Measurements from ENCODE around the gene MED12L. TPM values are rescaled to one million over a fixed set of nuclear protein-coding genes. Genes with fewer than 3 reads are reported as not detected.

The MED12L gene
- total and polyA plus RNA-seq, 9 of the 15 experiments (the other 6 are each of a cell fraction or from before 2014, with no cell fraction given), result not detected

GRCh38 chr3:151199554-151200438 is 114.3 kb downstream of the MED12L start:
- Histone ChIP-seq H3K27ac (ENCODE audit: extremely low read depth, low read depth, low read length) (no peak overlapping the region), H3K9me1 (ENCODE audit: control insufficient read depth, insufficient read depth, low read length) (no peaks in the 10 kb centered on the region), H3K36me3 (ENCODE audit: control insufficient read depth, insufficient read depth, low read length) (no peaks in the 10 kb centered on the region), H3K9ac (ENCODE audit: insufficient read depth in 1 of 2, low read depth in 2 of 2, low read length in 2 of 2) (no peak overlapping the region), H3K27me3 (ENCODE audit: control insufficient read depth in 2 of 2, insufficient read depth in 2 of 2, low read length in 2 of 2) (peaks cover 0 to 5% of the 10 kb centered on the region in 2 experiments; a peak in 3 of 5 replicates), H3K79me2 (ENCODE audit: control insufficient read depth, insufficient read depth, low read length) (no peaks in the 10 kb centered on the region), H3K4me3 (no peak overlapping the region), H3K4me1 (replicated peaks in 1 of 2; ENCODE audit: control insufficient read depth in 2 of 2, insufficient read depth in 2 of 2, low read length in 2 of 2) (no peaks in the 10 kb centered on the region), H3K9me3 (replicated peaks; ENCODE audit: control insufficient read depth, insufficient read depth, low read depth, low read length) (no peaks in the 10 kb centered on the region), H4K20me1 (replicated peaks; ENCODE audit: control insufficient read depth, insufficient read depth, low read length) (no peaks in the 10 kb centered on the region), H2AFZ (ENCODE audit: low read depth, low read length) (no peak overlapping the region), H3K4me2 (ENCODE audit: insufficient read depth, low read length) (no peak overlapping the region)
- FAIRE-seq (no peak), ATAC-seq (no peak), DNase-seq (ENCODE audit: extremely low read depth in 1 of 4, low spot score in 3 of 4) (no peak)
- POLR2A ChIA-PET, result interaction anchor here (1.0 kb wide), 2 partner anchors 8 to 10 kb away, joined by 3 read pairs; no protein-coding TSS in a partner anchor
- intact Hi-C loops (cut with micrococcal nuclease) (no loop called here), in situ Hi-C loops (cut with MboI) (no loop called here)
- TF ChIP-seq SRSF1 (IDR thresholded peaks at IDR 0.05; ENCODE audit: low read depth, low read length) (no peak), IRF1 (CRISPR knock-in tag; IDR thresholded peaks at IDR 0.05; ENCODE audit: borderline replicate concordance) (no peak), ZNF75A (CRISPR knock-in tag; IDR thresholded peaks at IDR 0.05) (no peak), MTA2 (IDR thresholded peaks at IDR 0.05; ENCODE audit: low read depth) (no peak), ZNF197 (CRISPR knock-in tag; IDR thresholded peaks at IDR 0.05; ENCODE audit: low read depth) (no peak), ZNF354B (CRISPR knock-in tag; IDR thresholded peaks at IDR 0.05) (no peak), GTF3C2 (IDR thresholded peaks at IDR 0.05; ENCODE audit: borderline replicate concordance, extremely low read depth, insufficient read length) (no peak), MEIS2 (IDR thresholded peaks at IDR 0.05; ENCODE audit: partially characterized antibody) (no peak), SP2 (IDR thresholded peaks at IDR 0.05; ENCODE audit: extremely low read depth, low read depth, low read length, poor library complexity, severe bottlenecking) (no peak)
- CTCF ChIA-PET (ENCODE audit: low intra/inter-chr PET ratio), result no interaction called here
- 0% methylated on average over 4 of the region's 4 CpGs for WGBS (ENCODE audit: insufficient coverage, low coverage, missing lambda C conversion rate)
- no TSS peak for BruUV-seq (replicated peaks)

Measured in K562 (cell line).